Bronchial epithelial cell (primary cell): ENCODE results near the gene COLEC12. TPM values are rescaled to one million over a fixed set of nuclear protein-coding genes. Genes with fewer than 3 reads are reported as not detected.
A peak's percentile ranks its signal among the peaks of the same experiment; 100 is the strongest.

ENCODE experiments used
- DNase-seq: peaks from one replicate; pipeline ENCODE4 v3.0.0-alpha.2; 2010; ENCODE audit warnings: low read depth
- FAIRE-seq: peaks from 2 replicates; lab custom pipeline; 2011; peaks lifted over from hg19 to GRCh38; lab: Jason Lieb, UNC
- H3K27me3 ChIP-seq: 2 replicates; pipeline ENCODE4 v1.5.1; 2011; ENCODE audit warnings: low read length; ENCODE audit not compliant: control insufficient read depth, insufficient read depth
- H3K36me3 ChIP-seq: 2 replicates; pipeline ENCODE4 v1.5.1; 2011; ENCODE audit warnings: low read length; ENCODE audit not compliant: control insufficient read depth, insufficient read depth
- H3K4me3 ChIP-seq: 2 replicates; pipeline ENCODE4 v1.5.1; 2011; ENCODE audit warnings: mild to moderate bottlenecking, low read depth, low read length, control low read depth
- total RNA-seq: library from RNA; depleted of rRNA; stranded (reverse); fragments of >200 nt; gene quantifications from 2 replicates; pipeline ENCODE4 v1.2.1, GENCODE V29; 2014
- TF ChIP-seq, protein P1 (sequence below): IDR thresholded peaks from 2 replicates; pipeline ENCODE4 v1.5.1; 2011; ENCODE audit warnings: mild to moderate bottlenecking, moderate library complexity, low read length, control low read depth, inconsistent platforms; ENCODE audit not compliant: insufficient read depth, severe bottlenecking

The COLEC12 gene
- total RNA-seq, 1 donor from 2014 or later = 0.53 TPM

DNA sequence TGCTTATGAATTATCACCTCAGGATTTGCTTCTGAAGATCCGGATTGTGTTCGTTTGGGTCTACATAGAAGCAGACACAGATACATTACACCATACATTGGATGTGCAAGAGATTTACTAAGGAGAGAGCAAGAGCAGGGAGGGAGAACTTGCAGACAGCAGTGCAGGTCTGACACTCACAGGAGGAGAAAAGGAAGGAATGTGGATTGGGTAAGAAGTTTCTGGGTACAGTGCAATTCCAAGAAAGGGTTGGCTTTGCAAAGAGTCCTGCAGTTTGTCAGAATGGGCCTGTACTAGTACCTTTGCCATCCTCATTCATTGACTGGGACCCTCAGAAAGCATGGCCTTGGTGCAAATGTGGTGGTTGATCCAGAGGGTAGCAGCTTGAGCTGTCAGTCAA lies 227.9 kb downstream of the COLEC12 start:
- Histone ChIP-seq H3K27me3 (no peaks in the 10 kb centered on the region), H3K4me3 (no peak overlapping the region), H3K36me3 (no peaks in the 10 kb centered on the region)
- TF ChIP-seq, protein P1, sequence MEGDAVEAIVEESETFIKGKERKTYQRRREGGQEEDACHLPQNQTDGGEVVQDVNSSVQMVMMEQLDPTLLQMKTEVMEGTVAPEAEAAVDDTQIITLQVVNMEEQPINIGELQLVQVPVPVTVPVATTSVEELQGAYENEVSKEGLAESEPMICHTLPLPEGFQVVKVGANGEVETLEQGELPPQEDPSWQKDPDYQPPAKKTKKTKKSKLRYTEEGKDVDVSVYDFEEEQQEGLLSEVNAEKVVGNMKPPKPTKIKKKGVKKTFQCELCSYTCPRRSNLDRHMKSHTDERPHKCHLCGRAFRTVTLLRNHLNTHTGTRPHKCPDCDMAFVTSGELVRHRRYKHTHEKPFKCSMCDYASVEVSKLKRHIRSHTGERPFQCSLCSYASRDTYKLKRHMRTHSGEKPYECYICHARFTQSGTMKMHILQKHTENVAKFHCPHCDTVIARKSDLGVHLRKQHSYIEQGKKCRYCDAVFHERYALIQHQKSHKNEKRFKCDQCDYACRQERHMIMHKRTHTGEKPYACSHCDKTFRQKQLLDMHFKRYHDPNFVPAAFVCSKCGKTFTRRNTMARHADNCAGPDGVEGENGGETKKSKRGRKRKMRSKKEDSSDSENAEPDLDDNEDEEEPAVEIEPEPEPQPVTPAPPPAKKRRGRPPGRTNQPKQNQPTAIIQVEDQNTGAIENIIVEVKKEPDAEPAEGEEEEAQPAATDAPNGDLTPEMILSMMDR = no peak
- DNase-seq = peak; percentile 14
- no peak for FAIRE-seq

DNA sequence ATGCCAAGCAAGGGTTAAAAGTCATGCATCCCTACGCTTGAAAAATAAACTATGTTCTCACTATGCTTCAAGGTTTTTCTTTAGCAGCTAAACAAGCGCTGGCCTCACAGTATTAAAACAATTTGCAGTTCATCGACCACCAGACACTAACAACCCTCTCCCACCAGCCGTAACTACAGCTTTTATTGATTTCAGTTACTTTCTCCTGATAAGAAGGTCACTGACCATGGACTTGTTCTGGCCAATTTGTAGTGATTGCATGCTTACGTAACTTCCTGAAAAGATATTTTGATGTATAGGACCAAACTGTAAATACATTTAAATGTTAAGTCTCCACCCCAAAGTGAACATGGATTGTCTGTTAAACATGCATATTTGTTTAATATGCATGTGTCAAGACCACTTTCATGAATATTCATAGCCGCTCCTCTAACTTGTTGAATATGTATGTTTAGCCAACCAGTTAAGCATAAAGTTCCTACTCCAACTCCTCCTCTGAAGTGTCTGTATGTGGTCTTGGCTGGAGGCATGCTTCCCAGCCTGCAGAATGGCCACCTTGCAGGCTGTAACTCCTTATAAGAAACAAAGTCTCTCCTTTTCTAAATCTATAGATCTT lies 230.9 kb downstream of the COLEC12 start:
- Histone ChIP-seq H3K4me3 (no peak overlapping the region), H3K36me3 (peaks cover 2% of the 10 kb centered on the region), H3K27me3 (no peaks in the 10 kb centered on the region)
- TF ChIP-seq, protein P1 = no peak
- DNase-seq (no peak), FAIRE-seq (no peak)

DNA sequence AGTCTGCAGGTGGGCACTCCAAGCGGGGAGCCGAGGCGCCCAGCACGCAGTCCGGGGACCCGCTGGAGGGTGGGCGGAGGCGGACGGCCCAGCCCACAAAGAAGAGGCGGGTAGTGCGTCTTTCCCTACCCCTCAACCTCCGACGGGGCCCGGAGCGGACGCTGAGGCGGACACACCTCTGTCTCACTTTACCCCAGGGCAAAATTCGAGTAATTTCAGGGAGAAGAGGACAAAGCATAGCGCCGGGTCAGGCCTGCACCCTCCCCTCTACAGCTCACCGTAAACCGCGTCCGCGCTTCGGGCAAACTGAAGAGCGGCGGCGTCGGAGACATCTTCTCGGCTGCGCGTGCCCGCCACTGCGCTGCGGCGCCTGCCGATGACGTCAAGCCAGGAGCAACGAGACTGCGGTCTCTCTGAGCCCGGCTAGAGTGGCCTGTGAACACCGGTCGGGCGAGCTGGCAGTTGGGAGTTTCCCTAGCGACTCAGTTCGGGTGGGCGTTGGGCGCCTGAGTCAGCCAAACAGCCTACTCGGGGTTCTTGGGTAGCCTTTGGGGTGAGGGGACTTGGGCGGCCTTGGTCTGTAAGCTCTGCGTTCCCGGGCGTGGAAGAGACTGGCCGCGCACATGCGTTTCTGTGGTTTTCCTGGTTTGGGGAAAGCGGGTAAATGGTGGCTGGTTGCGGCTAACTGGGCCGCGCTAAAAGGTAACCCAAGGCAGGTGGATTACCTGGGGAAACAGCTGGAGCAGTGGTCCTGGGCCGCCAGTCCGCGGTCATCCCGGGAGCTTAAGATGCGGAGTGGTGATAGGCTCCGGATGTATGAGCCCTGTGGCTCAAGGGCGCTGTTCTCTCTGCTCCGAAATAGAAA lies 232.6 kb downstream of the COLEC12 start, which contains the start of gene THOC1:
TSS of gene THOC1 (minus strand) at position 360 of the 865 bp plus-strand sequence. CDS start at position 332, 28 bp downstream.
- TF ChIP-seq, protein P1 = no peak
- FAIRE-seq (no peak), DNase-seq (peak; percentile 88)
- peaks cover 3% of the 10 kb centered on the region for H3K36me3 ChIP-seq
- peak within 1 kb of the TSS; percentile 80 for H3K4me3 ChIP-seq
- H3K27me3 ChIP-seq = no peaks in the 10 kb centered on the region

DNA sequence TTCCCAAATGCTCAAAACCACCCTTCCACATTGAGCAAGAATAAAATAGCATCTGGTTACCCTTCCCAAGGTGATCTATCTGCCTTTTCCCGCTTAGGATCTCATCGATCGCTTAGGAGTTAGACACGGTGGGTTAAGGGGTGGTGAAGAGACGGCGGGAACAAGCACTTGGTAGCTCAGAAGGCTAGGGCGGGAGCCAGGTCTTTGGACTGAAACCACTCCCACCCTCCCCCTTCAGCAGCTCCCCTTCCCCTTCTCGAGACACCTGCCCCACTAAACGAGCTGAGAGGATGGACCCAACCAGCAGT lies 233.2 kb downstream of the COLEC12 start:
- Histone ChIP-seq H3K36me3 (peaks cover 3% of the 10 kb centered on the region), H3K4me3 (peak overlapping the region; percentile 80), H3K27me3 (no peaks in the 10 kb centered on the region)
- DNase-seq (peak; percentile 22), FAIRE-seq (no peak)
- TF ChIP-seq, protein P1 = no peak

Other genes starting within 250 kb of the COLEC12 start
- gene THOC1, start 232.7 kb downstream of the COLEC12 start, total RNA-seq = 32.1 and 35.7 TPM in 2 replicates
- gene CETN1, start 79.7 kb upstream of the COLEC12 start, total RNA-seq = not detected in 2 replicates
- not detected in 2 replicates for gene CLUL1, start 96.3 kb upstream of the COLEC12 start, total RNA-seq
- 3.1 and 5.5 TPM in 2 replicates for gene TYMS, start 157.0 kb upstream of the COLEC12 start, total RNA-seq
- 25.5 and 39.3 TPM in 2 replicates for gene ENOSF1, start 211.9 kb upstream of the COLEC12 start, total RNA-seq